ENCODE data around the gene RCAN1. TPM values are rescaled to one million over a fixed set of nuclear protein-coding genes. Genes with fewer than 3 reads are reported as not detected.

RCAN1 gene
- total and polyA plus RNA-seq, 2 of the 13 experiments (the other 11 are each of a cell fraction or from before 2014, with no cell fraction given) = 9.4 to 34.1 TPM

- Histone ChIP-seq H3K36me3 (replicated peaks in 1 of 2; ENCODE audit: control insufficient read depth in 1 of 2, insufficient read depth in 2 of 2, low read length in 2 of 2) (no peaks in the 10 kb centered on the region), H3K9me3 (ENCODE audit: low read length) (no peaks in the 10 kb centered on the region; the same call in 1 of the 2 replicates), H3K4me1 (ENCODE audit: insufficient read depth, low read length) (peaks cover 22% of the 10 kb centered on the region), H4K20me1 (ENCODE audit: insufficient read depth, low read length) (no peaks in the 10 kb centered on the region), H3K4me2 (ENCODE audit: low read depth, low read length) (no peak overlapping the region), H3K9ac (ENCODE audit: insufficient read depth, low read depth, low read length) (no peak overlapping the region), H3K79me2 (ENCODE audit: insufficient read depth, low read length) (no peaks in the 10 kb centered on the region), H2AFZ (ENCODE audit: low read length) (no peak overlapping the region), H3K27ac (ENCODE audit: extremely low read length, insufficient read depth, low read length) (no peak overlapping the region), H3K4me3 (replicated peaks in 1 of 3; ENCODE audit: insufficient read depth in 1 of 3, low read depth in 2 of 3, low read length in 3 of 3) (no peak overlapping the region), H3K27me3 (ENCODE audit: control insufficient read depth in 1 of 2, insufficient read depth in 2 of 2, low read length in 2 of 2) (no peaks in the 10 kb centered on the region)
- no peak for FAIRE-seq
- TF ChIP-seq SRSF9 (IDR thresholded peaks at IDR 0.05; ENCODE audit: borderline replicate concordance, insufficient read depth, low read depth, low read length, poor library complexity, severe bottlenecking) = no peak
- TF ChIP-seq U2AF1 (optimal IDR thresholded peaks at IDR 0.05; ENCODE audit: low read depth, low read length) = no peak
- no peak for TF ChIP-seq ZNF180 (CRISPR knock-in tag; IDR thresholded peaks at IDR 0.05; ENCODE audit: borderline replicate concordance, low read depth)
- no peak for TF ChIP-seq NFYB (CRISPR knock-in tag; IDR thresholded peaks at IDR 0.05)
- no peak for TF ChIP-seq ZNF878 (CRISPR knock-in tag; IDR thresholded peaks at IDR 0.05)
- TF ChIP-seq ZSCAN20 (CRISPR knock-in tag; IDR thresholded peaks at IDR 0.05; ENCODE audit: borderline replicate concordance) = no peak
- TF ChIP-seq MAF1 (CRISPR knock-in tag; IDR thresholded peaks at IDR 0.05; ENCODE audit: borderline replicate concordance) = no peak
- no peak for TF ChIP-seq LBX2 (CRISPR knock-in tag; IDR thresholded peaks at IDR 0.05; ENCODE audit: borderline replicate concordance)
- TF ChIP-seq ZNF510 (CRISPR knock-in tag; IDR thresholded peaks at IDR 0.05; ENCODE audit: low read depth) = no peak
- TF ChIP-seq KDM2A (CRISPR knock-in tag; IDR thresholded peaks at IDR 0.05; ENCODE audit: borderline replicate concordance, low read depth) = no peak
- TF ChIP-seq ZNF709 (CRISPR knock-in tag; IDR thresholded peaks at IDR 0.05) = no peak
- no peak for TF ChIP-seq ZNF639 (CRISPR knock-in tag; conservative IDR thresholded peaks at IDR 0.05)
- no peak for TF ChIP-seq DDIT3 (CRISPR knock-in tag; IDR thresholded peaks at IDR 0.05)
- TF ChIP-seq ZNF713 (CRISPR knock-in tag; IDR thresholded peaks at IDR 0.05) = no peak
- TF ChIP-seq ZNF33B (CRISPR knock-in tag; IDR thresholded peaks at IDR 0.05) = no peak
- TF ChIP-seq MAFK (conservative IDR thresholded peaks at IDR 0.05 in 1 of 2, IDR thresholded peaks at IDR 0.05 in 1 of 2; ENCODE audit: low read length in 2 of 2) = no peak
- TF ChIP-seq, protein P1, sequence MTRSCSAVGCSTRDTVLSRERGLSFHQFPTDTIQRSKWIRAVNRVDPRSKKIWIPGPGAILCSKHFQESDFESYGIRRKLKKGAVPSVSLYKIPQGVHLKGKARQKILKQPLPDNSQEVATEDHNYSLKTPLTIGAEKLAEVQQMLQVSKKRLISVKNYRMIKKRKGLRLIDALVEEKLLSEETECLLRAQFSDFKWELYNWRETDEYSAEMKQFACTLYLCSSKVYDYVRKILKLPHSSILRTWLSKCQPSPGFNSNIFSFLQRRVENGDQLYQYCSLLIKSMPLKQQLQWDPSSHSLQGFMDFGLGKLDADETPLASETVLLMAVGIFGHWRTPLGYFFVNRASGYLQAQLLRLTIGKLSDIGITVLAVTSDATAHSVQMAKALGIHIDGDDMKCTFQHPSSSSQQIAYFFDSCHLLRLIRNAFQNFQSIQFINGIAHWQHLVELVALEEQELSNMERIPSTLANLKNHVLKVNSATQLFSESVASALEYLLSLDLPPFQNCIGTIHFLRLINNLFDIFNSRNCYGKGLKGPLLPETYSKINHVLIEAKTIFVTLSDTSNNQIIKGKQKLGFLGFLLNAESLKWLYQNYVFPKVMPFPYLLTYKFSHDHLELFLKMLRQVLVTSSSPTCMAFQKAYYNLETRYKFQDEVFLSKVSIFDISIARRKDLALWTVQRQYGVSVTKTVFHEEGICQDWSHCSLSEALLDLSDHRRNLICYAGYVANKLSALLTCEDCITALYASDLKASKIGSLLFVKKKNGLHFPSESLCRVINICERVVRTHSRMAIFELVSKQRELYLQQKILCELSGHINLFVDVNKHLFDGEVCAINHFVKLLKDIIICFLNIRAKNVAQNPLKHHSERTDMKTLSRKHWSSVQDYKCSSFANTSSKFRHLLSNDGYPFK (CRISPR knock-in tag; IDR thresholded peaks at IDR 0.05; ENCODE audit: borderline replicate concordance) = no peak
- no peak for TF ChIP-seq SAFB2 (CRISPR knock-in tag; IDR thresholded peaks at IDR 0.05; ENCODE audit: borderline replicate concordance, low read depth)
- POLR2A ChIA-PET = interaction anchor here (0.9 kb wide), 1 partner anchor 23 kb away, joined by 4 read pairs; no protein-coding TSS in a partner anchor
- BruUV-seq (replicated peaks) = no TSS peak
- ATAC-seq = no peak
- intact Hi-C loops (cut with micrococcal nuclease; ENCODE audit: unreplicated experiment) = no loop called here
- CTCF ChIA-PET (ENCODE audit: low intra/inter-chr PET ratio, low total read pairs) = no interaction called here
- in situ Hi-C loops (cut with HindIII; ENCODE audit: extremely low pct_ligation_motif_present, low pct_unique_long_range_greater_than_20kb) = no loop called here
- no peak for DNase-seq (ENCODE audit: low spot score)
- 57% methylated on average over 3 of the region's 4 CpGs for WGBS (ENCODE audit: low lambda C conversion rate)
These were observed 115.8 kb downstream of the RCAN1 start for GRCh38 chr21:34499116-34499515.

Measured in HepG2 (cell line).